ENCODE measurements around the gene ZNF358.

Gene ZNF358

DNA sequence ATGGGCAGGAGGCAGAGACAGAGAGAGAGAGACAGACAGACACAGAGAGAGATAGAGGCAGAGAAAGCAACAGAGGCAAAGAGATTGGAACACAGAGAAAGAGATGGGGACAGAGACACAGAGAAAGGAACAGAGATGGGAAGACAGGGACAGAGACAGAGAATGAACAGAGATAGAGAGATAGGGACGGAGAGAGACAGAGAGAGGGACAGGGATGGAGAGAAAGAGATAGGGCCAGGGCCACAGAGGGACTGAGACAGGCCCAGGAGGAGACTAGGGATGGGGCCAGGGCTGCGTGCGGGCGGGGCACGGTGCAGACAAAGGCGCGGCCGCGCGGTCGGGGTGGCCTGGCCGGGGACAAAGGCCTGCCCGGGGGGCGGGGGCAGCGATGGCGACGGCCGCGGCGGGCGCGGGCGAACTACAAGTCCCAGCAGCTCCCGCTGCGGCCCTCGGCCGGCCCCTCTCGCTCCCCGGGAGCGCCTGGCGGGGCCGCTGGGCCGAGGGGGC is at the start of gene ZNF358:
ZNF358 (plus strand) TSS at position 459 of the 507 bp plus-strand sequence. CDS start 3,140 bp downstream, outside the sequence.
- peak; percentile 85 for DNase-seq

DNA sequence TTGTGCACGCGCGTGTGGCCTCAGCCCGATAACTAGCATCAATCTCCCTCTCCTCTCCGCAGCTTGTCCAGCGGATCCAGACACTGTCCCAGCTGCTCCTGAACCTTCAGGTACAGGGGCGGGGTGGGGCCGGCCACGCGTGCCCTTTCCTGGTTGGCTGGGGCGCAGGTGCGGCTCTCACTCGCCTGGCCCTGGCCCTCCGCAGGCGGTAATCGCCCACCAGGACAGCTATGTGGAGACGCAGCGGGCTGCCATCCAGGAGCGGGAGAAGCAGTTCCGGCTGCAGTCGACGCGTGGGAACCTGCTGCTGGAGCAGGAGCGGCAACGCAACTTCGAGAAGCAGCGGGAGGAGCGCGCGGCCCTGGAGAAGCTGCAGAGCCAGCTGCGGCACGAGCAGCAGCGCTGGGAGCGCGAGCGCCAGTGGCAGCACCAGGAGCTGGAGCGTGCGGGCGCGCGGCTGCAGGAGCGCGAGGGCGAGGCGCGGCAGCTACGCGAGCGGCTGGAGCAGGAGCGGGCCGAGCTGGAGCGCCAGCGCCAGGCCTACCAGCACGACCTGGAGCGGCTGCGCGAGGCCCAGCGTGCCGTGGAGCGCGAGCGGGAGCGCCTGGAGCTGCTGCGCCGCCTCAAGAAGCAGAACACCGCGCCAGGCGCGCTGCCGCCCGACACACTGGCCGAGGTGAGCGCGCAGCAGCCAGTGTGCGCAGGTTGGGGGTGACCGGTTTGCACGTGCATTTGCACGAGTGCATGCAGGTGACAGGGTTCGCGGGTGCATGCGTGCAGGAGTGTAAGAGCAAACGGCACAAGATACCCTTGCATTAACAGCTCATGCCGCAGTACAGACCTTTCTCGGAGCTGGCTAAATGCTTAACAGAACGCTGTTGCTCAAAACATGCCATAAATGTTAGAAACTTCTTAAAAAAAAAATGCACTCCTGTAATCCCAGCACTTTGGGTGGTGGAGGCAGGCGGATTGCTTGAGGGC is 48.6 kb upstream of the ZNF358 start:
- DNase-seq = no peak

DNA sequence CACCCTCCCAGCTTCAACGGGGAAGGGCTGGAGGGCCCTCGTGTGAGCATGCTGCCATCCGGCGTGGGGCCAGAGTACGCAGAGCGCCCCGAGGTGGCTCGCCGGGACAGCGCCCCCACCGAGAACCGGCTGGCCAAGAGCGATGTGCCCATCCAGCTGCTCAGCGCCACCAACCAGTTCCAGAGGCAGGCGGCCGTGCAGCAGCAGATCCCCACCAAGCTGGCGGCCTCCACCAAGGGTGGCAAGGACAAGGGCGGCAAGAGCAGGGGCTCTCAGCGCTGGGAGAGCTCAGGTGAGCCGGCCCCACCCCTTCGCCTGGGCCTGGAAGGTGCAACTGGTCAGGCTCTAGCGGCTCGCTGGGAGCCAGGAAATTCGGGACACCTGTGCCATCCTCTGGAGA is 47.1 kb upstream of the ZNF358 start:
- no peak for DNase-seq

DNA sequence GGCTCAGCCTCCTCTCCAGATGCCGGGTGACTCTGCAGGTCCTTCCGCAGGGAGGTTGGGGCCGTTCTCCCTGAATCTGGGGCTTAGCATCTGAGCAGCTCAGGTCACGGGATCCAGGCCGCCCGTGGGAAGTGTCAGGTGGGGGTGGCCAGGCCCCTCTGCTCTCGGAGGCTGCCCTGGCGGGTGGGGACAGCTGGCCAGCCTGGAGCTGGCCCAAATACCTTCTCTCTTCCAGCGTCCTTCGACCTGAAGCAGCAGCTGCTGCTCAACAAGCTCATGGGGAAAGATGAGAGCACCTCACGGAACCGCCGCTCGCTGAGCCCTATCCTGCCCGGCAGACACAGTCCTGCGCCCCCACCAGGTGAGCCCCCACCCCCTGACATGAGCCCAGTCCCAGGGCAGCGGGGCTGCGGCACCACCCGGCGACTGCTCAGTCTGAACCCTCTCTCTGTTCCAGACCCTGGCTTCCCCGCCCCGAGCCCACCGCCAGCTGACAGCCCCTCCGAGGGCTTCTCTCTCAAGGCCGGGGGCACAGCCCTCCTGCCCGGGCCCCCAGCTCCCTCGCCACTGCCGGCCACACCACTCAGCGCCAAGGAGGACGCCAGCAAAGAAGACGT is 46.1 kb upstream of the ZNF358 start:
- no peak for DNase-seq

DNA sequence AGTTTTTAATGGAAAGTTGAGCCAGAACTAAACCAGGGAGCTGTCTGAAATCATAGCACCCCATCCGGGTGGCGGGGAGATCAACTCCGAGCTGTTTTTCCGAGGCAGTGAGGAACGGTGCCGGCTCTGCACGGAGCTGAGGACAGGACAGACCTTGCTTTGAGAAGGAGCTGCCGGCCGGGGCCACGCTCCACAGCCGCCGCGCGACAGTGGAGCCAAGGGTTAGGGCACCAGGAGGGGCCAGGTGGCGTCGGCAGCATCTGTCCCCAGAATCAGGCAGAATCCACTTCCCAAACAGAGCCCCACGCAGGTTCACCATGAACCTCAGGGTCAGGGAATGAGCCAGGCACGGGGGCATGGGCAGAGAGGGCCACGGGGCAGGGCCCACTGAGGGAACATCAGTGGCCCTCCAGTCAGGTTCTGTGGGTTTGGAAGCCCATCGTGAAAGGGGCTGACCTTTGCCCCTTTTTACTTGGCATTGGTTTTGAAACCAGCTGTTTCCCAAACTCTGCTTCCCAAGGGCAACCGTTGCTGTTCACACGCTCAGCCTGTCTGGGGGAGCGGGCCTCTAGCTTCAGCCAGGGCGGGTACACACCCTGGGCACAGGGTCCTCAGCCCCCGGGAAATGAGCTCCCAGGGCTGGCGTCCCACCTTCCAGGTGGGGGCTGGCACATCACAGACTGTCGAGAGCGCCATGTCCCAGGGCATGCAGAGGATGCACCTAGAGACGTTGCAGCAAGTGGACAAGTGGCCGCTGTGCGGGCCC is 45.2 kb upstream of the ZNF358 start:
- no peak for DNase-seq

DNA sequence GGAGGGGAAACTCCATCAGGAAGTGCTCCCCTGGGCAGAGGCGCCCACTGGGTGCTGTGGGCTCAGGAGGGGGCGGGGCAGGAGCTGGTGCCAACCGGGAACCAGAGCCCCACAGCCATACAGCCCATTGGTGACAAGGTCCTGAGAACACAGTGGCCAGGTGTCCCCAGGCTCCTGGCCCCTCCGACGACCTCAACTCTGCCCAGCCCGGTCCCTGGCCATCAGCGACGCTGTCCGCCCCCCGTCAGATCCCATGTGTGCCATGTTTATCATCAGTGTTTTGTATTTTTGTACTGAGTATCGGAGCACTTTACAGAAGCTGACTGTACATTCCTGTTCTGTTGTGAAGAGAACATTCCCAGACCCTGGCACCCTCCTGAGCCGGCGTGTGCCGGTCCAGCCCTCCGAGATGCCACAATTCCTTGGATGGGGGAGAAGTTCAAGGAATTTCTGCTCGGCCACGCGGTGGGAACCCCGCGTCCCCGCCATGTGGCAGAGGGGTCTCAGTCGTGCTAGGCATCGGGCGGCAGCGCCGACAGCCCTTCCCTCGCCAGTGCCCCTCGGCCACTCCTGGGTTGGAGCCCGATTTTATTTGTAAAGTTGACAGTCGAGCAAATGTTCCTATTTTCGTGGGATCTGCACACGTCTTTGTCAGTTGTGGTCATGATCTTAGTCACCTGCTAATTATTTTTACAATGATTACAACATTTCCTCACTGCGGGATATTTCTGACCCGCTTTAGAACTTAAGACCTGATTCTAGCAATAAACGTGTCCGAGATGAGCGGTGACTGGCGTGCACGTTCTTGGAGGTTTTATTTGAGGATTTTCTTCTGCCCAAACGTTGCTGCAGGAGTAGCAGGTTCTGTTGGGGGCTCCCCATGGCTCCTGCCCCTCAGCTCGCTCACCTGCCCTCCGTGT is 43.9 kb upstream of the ZNF358 start:
- no peak for DNase-seq

DNA sequence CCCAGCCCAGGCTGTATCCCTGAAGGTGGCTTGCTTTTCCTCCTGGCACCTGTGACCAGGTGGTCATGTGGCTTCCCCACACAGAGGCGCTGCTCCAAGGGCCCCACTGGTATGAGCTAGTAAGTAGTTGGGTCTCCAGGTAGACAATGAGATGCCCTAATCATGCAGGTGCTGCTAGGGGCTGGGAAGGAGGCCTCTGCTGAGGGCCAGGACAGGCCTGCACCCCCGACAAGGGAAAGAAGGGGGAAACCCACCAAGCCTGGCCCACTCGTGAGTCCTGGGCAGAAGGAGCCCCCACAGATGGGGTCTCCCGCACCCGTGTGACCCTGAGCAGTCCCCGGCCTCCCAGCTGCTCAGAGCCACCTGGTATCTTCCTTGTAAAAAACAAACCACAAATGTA is 40.2 kb upstream of the ZNF358 start:
- DNase-seq = no peak

DNA sequence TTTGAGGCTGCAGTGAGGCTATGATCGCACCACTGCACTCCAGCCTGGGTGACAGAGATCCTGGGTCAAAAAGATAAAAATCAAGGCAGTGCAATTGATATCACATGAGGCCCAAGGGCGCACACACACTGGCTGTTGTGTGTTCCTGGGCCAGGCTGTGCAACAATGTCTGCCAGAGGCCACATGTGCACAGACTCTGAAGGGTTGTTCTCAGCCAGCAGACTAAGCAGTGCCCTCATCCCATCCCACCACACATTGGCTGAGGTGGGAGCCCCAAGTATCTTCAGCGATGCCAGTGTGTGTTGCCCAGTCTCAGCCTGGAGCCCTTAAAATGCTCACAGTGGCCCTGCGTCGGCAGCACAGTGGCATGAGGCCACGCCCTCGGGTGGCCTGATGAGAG is 39.7 kb upstream of the ZNF358 start:
- no peak for DNase-seq

DNA sequence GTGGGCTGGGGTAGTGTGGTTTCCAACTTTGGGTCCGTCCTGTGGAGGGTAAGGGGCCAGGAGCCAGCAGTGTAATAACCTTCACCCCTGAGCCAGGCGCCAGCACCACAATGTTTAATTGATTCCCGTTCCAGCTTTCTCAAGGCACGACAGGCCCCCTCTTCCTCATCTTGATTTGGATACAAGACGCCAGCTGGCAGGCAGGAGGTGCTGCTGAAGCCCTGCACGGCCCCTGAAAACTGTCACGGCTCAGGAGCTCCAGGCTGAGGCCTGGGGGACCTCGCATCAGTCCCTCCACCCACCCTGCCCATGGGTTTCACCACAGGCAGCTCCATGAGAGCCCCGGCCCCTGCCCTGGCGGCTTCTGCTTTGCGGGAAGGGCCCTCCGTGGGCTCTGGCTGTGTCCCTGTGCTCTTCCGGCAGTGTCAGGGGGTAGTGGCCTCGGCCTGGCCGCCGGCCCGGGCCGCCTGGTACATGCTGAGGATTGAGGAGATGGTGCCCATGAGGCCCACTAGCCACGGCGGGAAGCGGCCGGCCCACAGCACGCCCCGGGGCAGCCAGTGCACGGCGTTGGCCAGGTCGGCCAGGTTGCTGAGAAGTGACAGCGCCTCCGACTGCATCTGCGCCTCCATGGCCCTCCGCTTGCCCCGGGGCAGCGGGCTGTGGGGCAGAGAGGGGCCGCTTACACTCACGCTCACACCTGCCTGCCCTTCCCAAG is 39.0 kb upstream of the ZNF358 start:
- DNase-seq = no peak

DNA sequence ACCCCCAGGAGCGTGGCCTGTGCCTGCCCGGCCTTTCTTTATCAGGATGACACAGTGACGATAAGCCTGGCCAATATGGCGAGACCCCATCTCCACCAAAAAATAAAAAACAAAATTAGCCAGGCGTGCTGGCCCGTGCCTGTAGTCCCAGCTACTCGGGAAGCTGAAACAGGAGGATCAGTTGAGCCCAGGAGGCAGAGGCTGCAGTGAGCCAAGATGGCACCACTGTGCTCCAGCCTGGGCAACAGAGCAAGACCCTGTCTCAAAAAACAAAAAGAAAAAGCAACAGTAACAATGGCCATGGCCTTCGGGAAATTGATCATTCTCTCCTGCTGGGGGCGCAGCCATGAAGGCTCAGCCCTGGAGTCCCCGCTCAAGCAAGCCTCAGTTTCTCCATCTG is 38.1 kb upstream of the ZNF358 start:
- DNase-seq = no peak

DNA sequence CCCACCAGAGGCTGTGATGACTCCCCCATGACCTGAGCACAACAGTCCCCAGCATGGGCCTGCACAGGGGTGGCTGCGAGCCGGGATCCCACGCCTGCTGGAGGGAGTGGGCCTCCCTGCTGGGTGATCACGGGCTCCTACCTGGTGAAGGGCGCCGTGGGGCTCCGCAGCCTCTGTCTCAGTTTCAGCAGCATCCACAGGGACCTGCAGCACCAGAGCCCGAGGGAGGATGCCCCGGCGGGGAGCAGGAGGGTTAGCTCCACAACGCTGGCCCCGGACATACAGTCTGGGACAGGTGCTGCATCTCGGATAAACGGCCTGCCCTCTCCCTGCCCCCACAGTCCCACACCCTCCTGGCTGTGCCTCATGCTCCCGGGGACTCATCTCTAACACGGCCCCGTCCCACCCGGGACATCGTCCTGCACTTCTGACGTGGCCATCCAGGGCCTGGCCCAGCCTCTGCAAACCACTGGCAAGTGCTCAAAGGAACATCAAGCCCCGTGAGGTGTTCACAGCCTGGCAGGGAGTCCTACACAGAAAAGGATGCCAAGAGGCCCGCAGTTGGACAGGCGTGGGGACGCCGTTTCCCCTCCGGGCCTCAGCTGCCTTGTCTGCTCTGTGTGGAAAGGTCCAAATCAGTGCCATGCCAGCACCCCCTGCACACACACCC is 37.6 kb upstream of the ZNF358 start:
- DNase-seq = no peak

DNA sequence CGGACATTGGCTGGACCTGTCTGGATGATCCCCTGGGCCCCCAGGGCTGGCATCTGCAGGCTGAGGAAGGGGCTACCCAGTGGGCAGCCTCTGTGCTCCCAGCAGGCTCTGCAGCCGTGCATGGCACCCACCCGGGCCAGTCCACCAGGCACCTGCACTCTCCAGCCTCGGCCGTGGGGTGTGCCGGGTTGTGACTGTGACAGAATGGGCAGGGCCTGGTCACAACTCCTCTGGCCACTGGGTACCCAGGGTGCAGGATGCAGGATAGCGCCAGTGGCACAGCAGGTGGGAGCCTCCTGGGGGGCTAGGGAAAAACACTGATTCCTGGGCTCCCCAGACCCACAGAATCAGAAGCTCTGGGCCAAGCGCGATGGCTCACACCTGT is 37.1 kb upstream of the ZNF358 start:
- no peak for DNase-seq

DNA sequence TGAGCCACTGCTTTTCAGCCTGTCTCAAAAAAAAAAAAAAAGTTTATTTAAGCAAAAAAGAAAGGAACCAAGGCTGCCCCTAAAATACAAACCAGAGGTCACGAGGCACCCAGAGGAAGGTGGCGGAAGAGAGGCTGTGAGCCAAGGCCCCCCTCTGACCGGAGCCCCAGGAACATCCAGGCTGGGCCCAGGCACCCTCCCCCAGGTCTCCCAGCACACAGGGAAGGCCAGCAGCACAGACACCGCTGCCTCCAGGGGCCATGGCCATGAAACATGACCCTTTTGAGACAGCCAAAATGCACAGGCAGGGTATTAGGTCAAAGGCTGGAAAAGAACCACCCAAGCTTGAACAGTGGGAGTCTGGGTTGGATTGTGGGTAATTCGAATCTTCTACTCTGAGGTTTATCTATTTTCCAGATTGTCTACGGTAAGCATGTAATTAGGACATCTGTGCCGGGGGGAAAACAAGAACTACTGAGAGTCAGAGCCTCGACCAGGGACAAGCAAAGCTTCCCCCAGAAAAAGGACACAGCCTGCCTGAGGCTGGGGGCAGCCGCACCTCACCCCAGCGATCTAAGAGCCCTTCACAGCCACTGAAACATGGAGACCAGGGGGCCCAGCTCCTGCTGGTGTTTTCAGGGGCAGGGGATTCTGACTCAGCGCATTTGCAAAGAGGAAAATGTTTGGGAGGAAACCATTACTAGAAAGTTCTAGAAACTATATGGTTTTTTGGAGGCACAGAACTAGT is 35.5 kb upstream of the ZNF358 start:
- DNase-seq = no peak

DNA sequence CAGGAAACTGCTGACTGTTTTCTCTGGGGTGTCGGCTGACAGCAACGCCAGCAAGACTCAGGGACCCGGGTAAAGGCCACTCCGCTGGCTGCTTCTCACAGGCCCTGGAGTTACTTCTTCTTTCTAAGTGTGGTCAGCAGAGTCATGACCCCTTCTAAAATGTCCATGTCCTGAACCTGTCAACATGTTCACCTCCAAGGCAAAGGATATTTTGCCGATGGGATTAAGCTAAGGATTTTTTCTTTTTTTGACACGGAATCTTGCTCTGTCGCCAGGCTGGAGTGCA is 35.0 kb upstream of the ZNF358 start:
- no peak for DNase-seq

DNA sequence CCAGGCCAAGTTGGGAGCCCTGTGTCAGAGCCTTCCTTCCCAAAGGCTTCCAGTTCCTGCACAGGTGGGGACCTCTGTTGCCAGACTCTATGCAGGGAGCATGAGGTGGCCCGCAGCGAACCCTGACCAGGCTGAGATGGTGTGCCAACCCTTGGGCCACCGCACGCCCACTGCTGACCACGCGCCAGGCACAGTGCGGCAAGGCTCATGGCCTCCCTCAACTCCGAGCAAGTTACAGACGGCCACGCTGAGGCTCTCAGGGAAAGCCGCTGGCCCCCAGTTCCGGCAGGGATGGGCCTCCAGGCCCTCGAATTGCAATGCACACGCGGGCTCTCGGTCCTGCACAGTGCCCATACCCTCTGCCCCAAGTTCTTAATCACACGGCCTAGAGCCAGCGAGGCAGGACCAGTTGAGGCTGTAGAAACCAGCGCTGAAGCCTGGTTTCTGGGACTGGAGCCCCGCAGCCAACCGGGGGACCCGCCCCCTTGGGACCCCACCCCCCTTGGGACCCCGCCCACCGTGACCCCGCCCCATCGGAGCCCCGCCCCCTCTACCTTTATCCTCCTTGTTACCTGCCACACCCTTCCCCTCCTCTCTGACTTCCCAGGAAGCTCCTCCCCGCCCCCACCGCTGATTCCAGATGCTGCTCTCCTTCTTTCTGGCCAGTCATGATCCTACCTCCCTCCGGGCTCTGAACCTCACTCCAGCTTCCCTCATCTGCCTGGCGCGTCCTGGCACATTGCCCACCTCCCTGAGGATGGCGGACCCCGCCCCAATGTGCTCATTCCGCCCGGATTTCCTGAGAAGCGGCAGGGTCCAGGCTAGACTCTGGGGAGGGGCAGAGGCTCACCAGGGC is 33.1 kb upstream of the ZNF358 start:
- no peak for DNase-seq

DNA sequence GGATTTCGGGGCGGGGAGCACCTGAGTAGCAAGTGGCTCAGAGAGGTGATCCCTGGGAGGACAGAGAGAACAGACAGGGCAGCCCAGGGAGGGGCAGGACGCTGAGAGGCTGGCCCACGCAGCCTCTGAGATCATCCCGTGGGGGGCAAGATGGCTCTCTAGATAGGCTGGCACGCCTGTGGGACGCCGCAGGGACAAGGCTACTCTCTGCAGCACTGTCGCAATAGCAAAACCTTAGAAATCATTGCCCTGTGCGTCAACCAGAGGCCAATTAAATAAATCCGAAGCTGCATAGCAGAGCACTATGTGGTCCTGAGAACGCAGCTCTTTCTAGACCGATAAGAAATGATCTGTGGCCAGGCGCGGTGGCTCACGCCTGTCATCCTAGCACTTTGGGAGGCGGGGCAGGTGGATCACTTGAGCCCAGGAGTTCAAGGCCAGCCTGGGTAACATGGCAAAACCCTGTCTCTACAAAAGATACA is 32.1 kb upstream of the ZNF358 start:
- DNase-seq = no peak

DNA sequence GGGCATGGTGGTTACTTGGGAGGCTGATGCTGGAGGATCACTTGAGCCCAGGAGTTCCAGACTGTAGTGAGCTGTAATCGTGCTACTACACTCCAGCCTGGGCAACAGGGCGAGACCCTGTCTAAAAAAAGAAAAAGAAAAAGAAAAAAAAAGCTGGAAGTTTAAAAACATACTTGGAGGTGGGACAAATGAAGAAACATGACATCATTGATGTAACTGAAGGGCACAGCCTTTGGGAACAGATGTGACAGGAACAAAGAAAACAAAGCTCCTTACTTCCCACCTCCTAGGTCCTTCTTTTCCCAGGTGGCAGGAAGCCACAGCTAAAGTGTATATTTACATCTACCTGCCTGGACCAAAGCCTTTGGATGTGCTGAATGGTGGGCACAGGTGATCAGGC is 29.0 kb upstream of the ZNF358 start:
- DNase-seq = no peak

DNA sequence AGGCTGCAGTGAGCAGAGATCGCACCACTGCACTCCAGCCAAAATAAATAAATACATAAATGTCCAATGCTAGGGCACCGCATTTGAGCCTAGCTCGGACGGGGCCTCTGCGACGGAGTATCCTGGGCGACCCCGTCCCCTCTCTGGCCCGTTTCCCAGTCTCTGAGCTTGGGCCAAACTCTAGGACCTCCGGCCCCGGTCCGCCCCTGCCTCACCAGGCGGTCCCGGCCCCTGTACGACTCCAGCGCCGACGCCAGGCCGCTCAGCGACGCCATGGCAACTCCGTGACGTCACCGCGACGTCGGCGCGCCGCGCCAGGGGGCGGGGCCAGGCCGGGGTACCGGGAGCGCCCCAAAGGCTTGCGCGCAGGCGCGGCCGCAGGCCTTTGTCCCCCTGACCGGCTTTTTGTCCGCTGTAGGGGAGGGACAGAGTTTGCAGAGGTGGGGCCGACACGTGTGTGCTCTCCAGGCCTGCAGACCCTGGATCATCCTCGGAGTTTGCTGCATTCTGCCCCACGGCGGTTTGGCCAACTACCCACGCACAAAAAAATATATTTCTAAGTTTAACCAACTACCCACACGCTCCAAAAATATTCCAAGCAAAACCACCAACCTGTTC is 27.1 kb upstream of the ZNF358 start, which contains the start of gene PEX11G:
PEX11G (minus strand) TSS at position 300 of the 618 bp plus-strand sequence; CDS start at position 275, 25 bp downstream.
- peak; percentile 95 for DNase-seq

DNA sequence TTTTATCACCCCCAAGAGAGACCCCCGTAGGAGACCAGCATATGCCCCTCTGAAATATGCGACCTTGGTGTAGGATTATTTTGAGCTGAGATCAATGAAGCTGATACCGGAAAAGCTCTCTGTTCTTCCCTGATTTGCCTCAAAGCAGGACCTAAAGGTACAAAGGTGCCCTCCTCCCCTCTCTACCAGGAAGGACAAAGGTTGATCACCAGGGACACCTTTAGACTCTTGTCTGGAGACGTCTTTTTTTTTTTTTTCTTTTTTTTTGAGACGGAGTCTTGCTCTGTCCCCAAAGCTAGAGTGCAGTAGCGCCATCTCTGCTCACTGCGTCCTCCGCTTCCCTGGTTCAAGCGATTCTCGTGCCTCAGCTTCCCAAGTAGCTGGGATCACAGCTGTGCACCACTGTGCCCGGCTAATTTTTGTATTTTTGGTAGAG is 26.3 kb upstream of the ZNF358 start:
- no peak for DNase-seq

Data from femur (tissue), 1 donor.